ENCODE measurements around the gene PRKCE. TPM values are rescaled to one million over a fixed set of nuclear protein-coding genes. Genes with fewer than 3 reads are reported as not detected.

PRKCE gene
- total and polyA plus RNA-seq, 2 donors (not counting 1 experiment from before 2014, with no cell fraction given), result 23.6 to 271 TPM

GRCh38 chr2:46032996-46033395, 381.5 kb downstream of the PRKCE start:
- intact Hi-C loops (cut with micrococcal nuclease), result no loop called here
- TF ChIP-seq EZH2 (IDR thresholded peaks at IDR 0.05; ENCODE audit: borderline replicate concordance, insufficient read depth, low read depth, low read length, poor library complexity, severe bottlenecking), result no peak
- Histone ChIP-seq H3K27ac (ENCODE audit: low read length in 2 of 2) (no peak overlapping the region), H2AFZ (ENCODE audit: insufficient read depth, low read depth, low read length, poor library complexity, severe bottlenecking) (no peak overlapping the region), H3K9ac (ENCODE audit: low read length) (no peak overlapping the region), H3K36me3 (replicated peaks in 1 of 2; ENCODE audit: control extremely low read depth in 1 of 2, control insufficient read depth in 1 of 2, extremely low read depth in 1 of 2, insufficient read depth in 2 of 2, low read length in 1 of 2) (peaks cover 0 to 42% of the 10 kb centered on the region in 2 experiments), H3K4me2 (replicated peaks; ENCODE audit: low read depth, low read length, poor library complexity, severe bottlenecking) (no peak overlapping the region), H4K20me1 (ENCODE audit: control insufficient read depth, insufficient read depth, low read length, poor library complexity, severe bottlenecking) (no peaks in the 10 kb centered on the region), H3K4me3 (ENCODE audit: control extremely low read depth in 1 of 5, extremely low read depth in 1 of 5, insufficient read depth in 1 of 5, low read depth in 2 of 5, low read length in 4 of 5) (no peak overlapping the region), H3K27me3 (replicated peaks in 1 of 4; ENCODE audit: control extremely low read depth in 1 of 4, control insufficient read depth in 3 of 4, insufficient read depth in 4 of 4, low read length in 3 of 4) (no peaks in the 10 kb centered on the region), H3K9me3 (ENCODE audit: control extremely low read depth in 1 of 3, control insufficient read depth in 2 of 3, insufficient read depth in 1 of 3, low read length in 2 of 3) (no peaks in the 10 kb centered on the region), H3K4me1 (ENCODE audit: control insufficient read depth in 2 of 2, insufficient read depth in 2 of 2, low read length in 2 of 2) (no peaks in the 10 kb centered on the region), H3K79me2 (ENCODE audit: control insufficient read depth, insufficient read depth, low read length) (no peaks in the 10 kb centered on the region)
- CTCF ChIA-PET, result no interaction called here
- 75% methylated on average over 3 of the region's 5 CpGs for WGBS (ENCODE audit: insufficient coverage)
- Mint-ChIP-seq H3K9me3 (ENCODE audit: insufficient read depth) (no peaks in the 10 kb centered on the region), H3K4me1 (no peaks in the 10 kb centered on the region), H3K27me3 (no peaks in the 10 kb centered on the region), H3K27ac (no peak overlapping the region), H3K4me3 (no peak overlapping the region)
- no peak for DNase-seq
- ATAC-seq (ENCODE audit: low read depth), result no peak
- POLR2A ChIA-PET, result no interaction called here

GRCh38 chr2:46034535-46034934, 383.1 kb downstream of the PRKCE start:
- CTCF ChIA-PET, result no interaction called here

More at GRCh38 chr2:46034535-46034934, 383.1 kb downstream of the PRKCE start:
- Mint-ChIP-seq H3K4me1 (no peaks in the 10 kb centered on the region), H3K27me3 (no peaks in the 10 kb centered on the region), H3K4me3 (no peak overlapping the region), H3K9me3 (ENCODE audit: insufficient read depth) (no peaks in the 10 kb centered on the region), H3K27ac (no peak overlapping the region)
- Histone ChIP-seq H3K4me1 (ENCODE audit: control insufficient read depth in 2 of 2, insufficient read depth in 2 of 2, low read length in 2 of 2) (no peaks in the 10 kb centered on the region), H3K4me3 (ENCODE audit: control extremely low read depth in 1 of 5, extremely low read depth in 1 of 5, insufficient read depth in 1 of 5, low read depth in 2 of 5, low read length in 4 of 5) (no peak overlapping the region), H3K4me2 (replicated peaks; ENCODE audit: low read depth, low read length, poor library complexity, severe bottlenecking) (no peak overlapping the region), H3K27me3 (replicated peaks in 1 of 4; ENCODE audit: control extremely low read depth in 1 of 4, control insufficient read depth in 3 of 4, insufficient read depth in 4 of 4, low read length in 3 of 4) (no peaks in the 10 kb centered on the region), H3K9me3 (ENCODE audit: control extremely low read depth in 1 of 3, control insufficient read depth in 2 of 3, insufficient read depth in 1 of 3, low read length in 2 of 3) (no peaks in the 10 kb centered on the region), H2AFZ (ENCODE audit: insufficient read depth, low read depth, low read length, poor library complexity, severe bottlenecking) (no peak overlapping the region), H4K20me1 (ENCODE audit: control insufficient read depth, insufficient read depth, low read length, poor library complexity, severe bottlenecking) (no peaks in the 10 kb centered on the region), H3K79me2 (ENCODE audit: control insufficient read depth, insufficient read depth, low read length) (no peaks in the 10 kb centered on the region), H3K36me3 (replicated peaks in 1 of 2; ENCODE audit: control extremely low read depth in 1 of 2, control insufficient read depth in 1 of 2, extremely low read depth in 1 of 2, insufficient read depth in 2 of 2, low read length in 1 of 2) (peaks cover 0 to 39% of the 10 kb centered on the region in 2 experiments), H3K27ac (ENCODE audit: low read length in 2 of 2) (no peak overlapping the region), H3K9ac (ENCODE audit: low read length) (no peak overlapping the region)
- POLR2A ChIA-PET, result no interaction called here
- TF ChIP-seq EZH2 (IDR thresholded peaks at IDR 0.05; ENCODE audit: borderline replicate concordance, insufficient read depth, low read depth, low read length, poor library complexity, severe bottlenecking), result no peak
- TF ChIP-seq CTCF (IDR thresholded peaks at IDR 0.05), result no peak
- intact Hi-C loops (cut with micrococcal nuclease), result no loop called here
- no peak for ATAC-seq (ENCODE audit: low read depth)
- no peak for DNase-seq
- WGBS (ENCODE audit: insufficient coverage), result 100% methylated on average over 5 of the region's 5 CpGs
